ENCODE data around the gene SEC23IP. TPM values are rescaled to one million over a fixed set of nuclear protein-coding genes. Genes with fewer than 3 reads are reported as not detected.

Gene SEC23IP
- total RNA-seq, 1 donor from 2014 or later, result 62.3 TPM

- no peak for DNase-seq (ENCODE audit: low spot score)
Measured at GRCh38 chr10:119932631-119933030, 40.1 kb downstream of the SEC23IP start.

- DNase-seq (ENCODE audit: low spot score), result no peak
Measured at GRCh38 chr10:119933179-119933578, 40.6 kb downstream of the SEC23IP start.

DNA sequence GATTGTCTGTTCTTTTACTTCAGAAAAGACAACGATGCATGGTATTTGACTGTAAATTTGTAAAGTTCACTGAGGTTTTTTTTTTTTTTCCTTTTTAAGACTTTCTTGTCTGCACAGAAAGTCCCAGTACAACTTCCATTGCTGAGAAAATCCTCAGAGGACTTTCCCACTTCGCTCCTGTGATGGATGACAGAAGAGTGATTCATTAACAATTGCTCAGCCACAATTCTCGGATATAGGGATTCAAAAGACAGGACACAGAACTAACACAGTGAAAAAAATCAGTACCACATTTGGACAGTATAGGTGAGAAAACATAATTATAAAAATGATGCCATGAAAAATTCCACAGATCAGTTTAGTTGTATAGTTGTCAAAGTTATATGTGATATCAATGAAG, 48.0 kb downstream of the SEC23IP start:
- DNase-seq (ENCODE audit: low spot score), result no peak

- DNase-seq (ENCODE audit: low spot score), result no peak
Measured at GRCh38 chr10:119942973-119943372, 50.4 kb downstream of the SEC23IP start.

- DNase-seq (ENCODE audit: low spot score), result no peak
Measured at GRCh38 chr10:119945805-119946204, 53.3 kb downstream of the SEC23IP start.

- no peak for DNase-seq (ENCODE audit: low spot score)
Measured at GRCh38 chr10:119947300-119947699, 54.8 kb downstream of the SEC23IP start.

DNA sequence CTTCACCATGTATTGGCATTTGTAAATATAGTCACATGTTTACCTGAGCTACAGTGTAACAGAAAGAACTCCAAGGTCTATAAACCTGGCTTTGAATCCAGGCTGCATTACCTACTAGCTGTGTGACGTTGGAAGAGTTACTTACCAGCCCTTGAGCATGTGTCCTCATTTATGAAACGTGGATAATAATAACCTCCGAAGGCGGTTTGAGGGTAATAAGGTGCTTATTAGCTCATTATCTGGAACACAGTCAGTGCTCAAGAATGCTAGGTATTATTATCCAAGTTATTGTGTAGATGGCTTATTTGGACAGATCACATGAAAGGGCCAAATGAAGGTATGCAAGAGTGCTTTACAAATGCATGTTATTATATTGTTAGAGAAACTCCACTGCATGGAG, 64.9 kb downstream of the SEC23IP start:
- no peak for DNase-seq (ENCODE audit: low spot score)

DNA sequence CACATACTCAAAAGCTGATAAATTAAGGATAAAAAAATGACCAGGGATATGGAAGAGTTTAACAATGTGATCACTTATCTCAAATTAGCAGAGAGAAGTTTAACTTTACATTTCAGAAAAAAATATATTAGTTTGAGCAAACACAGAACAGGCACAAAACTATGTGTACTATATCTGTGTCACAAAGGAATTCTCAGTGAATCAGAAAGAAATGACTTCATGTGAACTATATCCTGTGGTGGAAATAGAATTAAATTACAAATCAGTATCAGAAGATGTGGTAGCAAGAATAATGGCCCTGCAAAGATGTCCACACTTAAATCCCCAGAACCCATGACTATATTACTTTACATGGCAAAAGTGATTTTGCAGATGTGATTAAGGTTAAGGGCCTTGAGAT, 70.3 kb downstream of the SEC23IP start:
- DNase-seq (ENCODE audit: low spot score), result no peak

- no peak for DNase-seq (ENCODE audit: low spot score)
Measured at GRCh38 chr10:119967066-119967465, 74.5 kb downstream of the SEC23IP start.

GRCh38 chr10:119969609-119970008, 77.1 kb downstream of the SEC23IP start:
- no peak for DNase-seq (ENCODE audit: low spot score)

GRCh38 chr10:119970107-119970506, 77.6 kb downstream of the SEC23IP start:
- DNase-seq (ENCODE audit: low spot score), result no peak

DNA sequence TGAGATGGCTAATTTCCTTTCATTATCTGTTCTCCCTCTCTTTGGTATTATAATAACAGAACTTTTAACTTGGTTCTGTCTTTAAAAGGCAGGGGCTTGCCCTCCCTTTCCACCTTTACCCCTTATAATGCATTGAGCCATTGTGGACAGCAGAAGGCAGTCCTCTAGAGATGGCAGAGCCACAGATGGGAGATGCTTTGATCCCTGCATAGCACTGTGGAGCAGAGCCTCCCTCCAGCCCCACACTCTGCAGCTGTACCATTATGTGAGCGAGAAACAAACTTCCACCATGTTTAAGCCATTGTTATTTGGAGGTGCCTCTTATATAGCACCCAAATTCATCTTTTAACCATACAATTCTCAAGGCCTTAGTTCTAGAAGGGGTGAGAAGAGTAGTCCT, 78.4 kb downstream of the SEC23IP start:
- no peak for DNase-seq (ENCODE audit: low spot score)

DNA sequence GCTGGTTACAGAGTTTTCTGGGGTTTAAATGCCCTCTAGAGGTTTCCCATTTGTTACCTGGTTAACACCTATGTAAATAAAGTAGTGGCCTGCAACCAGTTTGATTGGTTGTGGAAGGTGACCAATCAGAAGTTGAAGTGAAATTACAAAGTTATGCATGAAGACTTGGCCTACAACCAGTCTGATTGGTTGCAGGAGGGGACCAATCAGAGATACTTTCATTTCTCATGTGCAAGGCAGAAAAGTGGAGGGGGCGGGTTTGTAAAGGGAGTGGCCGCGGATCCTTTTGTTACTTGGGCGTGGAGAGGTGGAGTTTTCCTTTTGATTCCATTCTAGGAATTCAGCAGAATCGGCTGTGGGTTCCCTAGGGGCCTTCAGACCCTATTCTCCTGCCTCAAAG, 80.8 kb downstream of the SEC23IP start:
- no peak for DNase-seq (ENCODE audit: low spot score)

DNA sequence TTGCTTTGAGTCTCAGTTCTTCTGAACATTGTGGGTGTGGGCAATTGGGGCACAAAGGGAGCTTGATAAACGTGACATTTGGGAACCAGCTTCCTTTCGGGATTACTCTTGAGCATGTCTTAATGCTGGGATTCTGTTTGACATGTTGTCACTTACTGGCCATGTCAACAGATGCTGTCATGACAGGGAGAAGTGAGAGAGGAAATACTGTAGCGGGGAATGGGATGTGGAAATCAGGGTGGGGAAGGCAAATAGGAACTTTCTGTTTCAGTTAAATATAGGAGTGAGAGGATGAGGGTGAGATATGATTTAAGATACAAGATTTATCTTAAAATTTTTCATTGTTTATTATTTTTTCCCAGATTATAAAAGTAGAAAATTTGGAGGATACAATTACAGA, 83.9 kb downstream of the SEC23IP start:
- no peak for DNase-seq (ENCODE audit: low spot score)

DNA sequence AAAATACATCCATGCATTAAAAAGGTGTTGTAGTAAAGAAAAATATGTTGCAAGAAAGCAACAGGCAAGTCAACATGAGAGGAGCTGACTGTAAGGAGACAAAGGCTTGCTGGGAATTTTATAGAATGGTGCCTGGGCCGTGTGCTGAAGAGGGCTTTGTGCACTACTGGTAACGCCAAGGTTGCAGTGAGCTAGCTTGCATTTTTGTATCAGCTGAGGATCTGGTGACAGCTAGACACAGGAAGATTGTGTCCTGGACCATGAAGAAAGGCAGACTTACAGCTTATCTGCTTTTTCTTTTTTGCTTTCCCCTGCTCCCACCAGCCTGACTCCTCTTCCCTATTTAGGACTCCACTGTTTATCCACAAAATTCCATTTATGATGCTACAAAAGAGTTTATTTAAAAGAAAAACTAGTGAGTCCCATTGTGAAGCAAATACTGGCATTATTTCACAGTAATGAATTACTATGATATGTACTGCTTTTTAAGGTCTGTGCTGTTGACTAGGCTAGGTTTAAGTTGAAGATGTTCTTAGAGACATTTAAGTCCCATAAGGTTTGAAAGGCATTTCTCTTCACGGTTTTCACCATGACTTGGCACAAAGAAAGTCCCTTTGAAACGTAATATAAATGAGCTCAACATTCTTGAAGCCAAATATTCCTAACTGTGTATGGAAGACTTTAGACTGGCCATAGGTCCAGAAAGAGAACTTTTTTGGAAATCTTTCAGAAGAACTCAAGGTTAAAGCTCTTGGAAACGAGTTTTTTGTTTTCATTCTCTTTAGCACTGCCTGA, 88.6 kb downstream of the SEC23IP start:
- no peak for DNase-seq (ENCODE audit: low spot score)

GRCh38 chr10:119981826-119982225, 89.3 kb downstream of the SEC23IP start:
- DNase-seq (ENCODE audit: low spot score), result no peak

DNA sequence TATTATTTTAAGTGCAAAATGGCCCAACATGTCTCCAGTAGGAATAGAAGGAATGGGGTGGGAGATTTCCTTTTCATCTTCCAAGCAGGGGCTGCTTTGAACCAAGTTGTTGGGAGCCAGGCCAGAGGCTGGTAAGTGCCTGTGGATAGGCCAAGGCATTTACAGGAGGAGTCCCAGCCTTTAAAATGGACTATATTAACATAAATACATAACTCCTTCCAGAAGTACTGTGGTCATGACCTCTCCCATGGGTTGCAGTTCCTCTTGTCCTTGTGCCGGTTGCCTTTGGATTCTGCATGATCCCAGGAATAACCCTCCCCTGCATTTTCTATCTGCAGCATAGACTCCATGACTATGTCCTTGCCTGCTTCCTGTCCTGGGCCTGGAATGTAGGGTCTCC, 95.8 kb downstream of the SEC23IP start:
- DNase-seq (ENCODE audit: low spot score), result no peak

DNA sequence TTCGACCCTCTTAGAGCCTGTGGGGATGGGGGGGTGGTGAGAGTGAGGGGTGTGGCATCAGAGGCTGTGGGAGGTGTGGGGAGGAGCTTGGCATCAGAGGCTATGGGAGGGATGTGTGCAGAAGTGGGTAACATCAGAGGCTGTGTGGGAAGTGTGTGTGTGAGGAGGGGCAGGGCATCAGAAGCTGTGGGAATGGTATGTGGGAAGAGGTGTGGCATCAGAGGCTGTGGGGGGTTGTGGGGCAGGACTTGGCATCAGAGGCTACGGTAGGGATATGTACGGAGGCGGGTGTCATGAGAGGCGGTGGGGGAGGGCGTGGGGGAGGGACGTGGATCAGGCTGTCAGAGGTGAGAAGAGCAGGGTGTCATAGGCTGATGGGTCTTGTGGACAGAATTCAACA, 97.4 kb downstream of the SEC23IP start:
- no peak for DNase-seq (ENCODE audit: low spot score)

DNA sequence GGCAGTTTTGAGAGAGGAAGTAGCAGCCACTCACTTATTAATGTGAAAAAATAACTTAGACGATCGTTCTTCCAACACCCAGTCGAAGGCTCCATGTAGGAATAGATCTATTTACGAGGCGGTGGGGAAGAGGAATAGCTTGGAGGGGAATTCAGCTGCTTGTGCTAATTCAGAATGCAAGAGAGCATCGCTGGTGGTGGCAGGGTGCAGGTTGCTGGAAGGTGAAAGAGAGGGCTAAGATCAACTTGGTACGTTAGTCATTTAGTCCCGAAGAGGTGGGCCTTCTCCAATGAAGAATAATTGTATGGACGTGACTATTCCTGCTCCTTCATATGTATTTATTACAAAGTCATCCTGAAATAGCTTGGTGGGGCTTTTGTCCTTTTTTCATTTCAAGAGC, 98.5 kb downstream of the SEC23IP start:
- DNase-seq (ENCODE audit: low spot score), result no peak

DNA sequence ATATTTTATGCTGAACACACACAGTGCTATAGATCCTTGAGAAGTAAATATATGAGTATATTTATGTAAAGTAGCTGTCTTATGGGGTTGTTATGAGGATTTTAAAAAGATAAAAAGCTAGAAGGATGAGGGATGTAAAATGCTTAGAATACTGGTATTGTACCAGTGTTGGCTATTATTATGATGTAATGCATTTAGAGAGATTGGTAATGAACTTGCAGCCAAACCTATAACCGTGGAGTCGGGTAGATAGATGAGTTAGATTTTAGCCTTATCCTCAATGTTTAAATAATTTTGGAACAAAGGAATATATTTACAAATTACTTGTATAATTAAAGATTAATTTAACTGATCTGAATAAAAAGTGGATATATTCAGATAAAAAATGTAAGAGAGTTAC, 99.3 kb downstream of the SEC23IP start:
- no peak for DNase-seq (ENCODE audit: low spot score)
